ENCODE results near the gene NPHP1. TPM values are rescaled to one million over a fixed set of nuclear protein-coding genes. Genes with fewer than 3 reads are reported as not detected.
"Not testable (repeated sequence)": the region's sequence is repeated elsewhere in the genome, so short reads cannot be mapped to it uniquely, and the experiment has no call there.

Gene NPHP1
- total RNA-seq, 1 experiment from 2014 or later = 3.1 TPM

DNA sequence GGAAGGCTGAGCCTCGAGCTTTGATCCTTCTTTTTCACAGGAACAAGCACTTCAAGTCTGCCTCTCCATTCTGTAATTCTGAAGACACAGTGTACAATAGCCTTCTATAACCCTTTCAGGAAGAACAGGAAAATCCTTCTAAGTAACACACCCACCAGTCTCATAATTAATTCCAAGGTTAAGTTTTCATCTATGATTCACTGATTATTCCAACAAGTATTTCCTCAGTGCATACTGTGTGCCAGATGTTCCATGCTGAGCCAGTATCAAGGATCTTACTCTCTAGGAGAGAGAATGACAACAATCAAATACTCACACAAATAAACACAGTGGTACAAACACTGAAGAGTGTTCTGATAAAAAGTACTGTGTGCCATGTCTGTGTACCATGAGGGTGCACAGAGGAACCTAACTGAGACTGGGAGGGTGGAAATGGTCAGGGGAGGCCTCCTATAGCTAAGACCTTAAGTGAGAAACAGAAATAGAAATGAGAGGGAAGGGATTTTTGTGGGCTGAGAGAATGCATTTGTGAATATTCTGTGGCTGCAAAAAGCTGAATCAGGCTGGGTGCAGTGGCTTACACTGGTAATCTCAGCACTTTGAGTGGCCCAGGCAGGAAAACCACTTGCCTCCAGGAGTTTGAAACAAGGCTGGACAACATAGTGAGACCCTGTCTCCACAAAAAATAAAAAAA is 14.8 kb upstream of the NPHP1 start:
- intact Hi-C loops (cut with micrococcal nuclease; ENCODE audit: unreplicated experiment) = no loop called here
- H3K27me3 ChIP-seq (replicated peaks; ENCODE audit: control insufficient read depth, insufficient read depth, low read length) = no peaks in the 10 kb centered on the region
- no peaks in the 10 kb centered on the region; the same call in 1 of the 2 replicates for H3K9me3 ChIP-seq
- H3K36me3 ChIP-seq (ENCODE audit: control insufficient read depth, insufficient read depth, low read length) = no peaks in the 10 kb centered on the region
- CTCF ChIA-PET = no interaction called here
- Mint-ChIP-seq H3K4me3 (ENCODE audit: unreplicated experiment) (no peak overlapping the region), H3K9me3 (ENCODE audit: unreplicated experiment) (peaks cover 11% of the 10 kb centered on the region), H3K27ac (ENCODE audit: unreplicated experiment) (no peak overlapping the region), H3K36me3 (ENCODE audit: insufficient read depth, unreplicated experiment) (no peaks in the 10 kb centered on the region), H3K4me1 (ENCODE audit: low read depth, unreplicated experiment) (no peaks in the 10 kb centered on the region), H3K27me3 (ENCODE audit: insufficient read depth, unreplicated experiment) (peaks cover 5% of the 10 kb centered on the region)
- no peak overlapping the region for H3K4me3 ChIP-seq (ENCODE audit: low read depth, low read length)
- POLR2A ChIA-PET = no interaction called here
- BruUV-seq (replicated peaks) = no TSS peak
- TF ChIP-seq, protein P1, sequence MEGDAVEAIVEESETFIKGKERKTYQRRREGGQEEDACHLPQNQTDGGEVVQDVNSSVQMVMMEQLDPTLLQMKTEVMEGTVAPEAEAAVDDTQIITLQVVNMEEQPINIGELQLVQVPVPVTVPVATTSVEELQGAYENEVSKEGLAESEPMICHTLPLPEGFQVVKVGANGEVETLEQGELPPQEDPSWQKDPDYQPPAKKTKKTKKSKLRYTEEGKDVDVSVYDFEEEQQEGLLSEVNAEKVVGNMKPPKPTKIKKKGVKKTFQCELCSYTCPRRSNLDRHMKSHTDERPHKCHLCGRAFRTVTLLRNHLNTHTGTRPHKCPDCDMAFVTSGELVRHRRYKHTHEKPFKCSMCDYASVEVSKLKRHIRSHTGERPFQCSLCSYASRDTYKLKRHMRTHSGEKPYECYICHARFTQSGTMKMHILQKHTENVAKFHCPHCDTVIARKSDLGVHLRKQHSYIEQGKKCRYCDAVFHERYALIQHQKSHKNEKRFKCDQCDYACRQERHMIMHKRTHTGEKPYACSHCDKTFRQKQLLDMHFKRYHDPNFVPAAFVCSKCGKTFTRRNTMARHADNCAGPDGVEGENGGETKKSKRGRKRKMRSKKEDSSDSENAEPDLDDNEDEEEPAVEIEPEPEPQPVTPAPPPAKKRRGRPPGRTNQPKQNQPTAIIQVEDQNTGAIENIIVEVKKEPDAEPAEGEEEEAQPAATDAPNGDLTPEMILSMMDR (IDR thresholded peaks at IDR 0.05; ENCODE audit: insufficient read depth in 1 of 2, low read depth in 1 of 2, low read length in 1 of 2, severe bottlenecking in 1 of 2, unreplicated experiment in 1 of 2) = no peak
- no peaks in the 10 kb centered on the region for H3K4me1 ChIP-seq
- DNase-seq = no peak

DNA sequence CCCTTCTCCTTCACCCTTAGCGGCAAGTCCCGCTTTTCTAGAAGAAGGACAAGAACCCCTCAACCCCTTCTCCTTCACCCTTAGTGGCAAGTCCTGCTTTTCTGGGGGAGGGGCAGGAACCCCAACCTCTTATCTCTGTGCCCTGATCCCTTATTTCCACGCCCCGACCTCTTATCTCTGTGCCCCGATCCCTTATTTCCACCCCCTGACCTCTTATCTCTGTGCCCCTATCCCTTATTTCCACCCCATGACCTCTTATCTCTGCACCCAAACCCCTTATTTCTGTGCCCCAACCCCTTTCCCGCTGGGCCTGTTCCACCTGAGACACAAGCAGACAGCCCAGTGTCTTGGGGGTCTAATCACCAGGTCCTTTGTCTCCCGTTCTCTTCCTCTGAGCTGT is 14.1 kb upstream of the NPHP1 start:
- CTCF ChIA-PET; H3K27me3 Mint-ChIP-seq (ENCODE audit: insufficient read depth, unreplicated experiment); BruUV-seq (replicated peaks); H3K27ac Mint-ChIP-seq (ENCODE audit: unreplicated experiment); H3K27me3 ChIP-seq (replicated peaks; ENCODE audit: control insufficient read depth, insufficient read depth, low read length); H3K4me3 ChIP-seq (ENCODE audit: low read depth, low read length); H3K4me1 Mint-ChIP-seq (ENCODE audit: low read depth, unreplicated experiment); H3K36me3 ChIP-seq (ENCODE audit: control insufficient read depth, insufficient read depth, low read length); intact Hi-C loops (cut with micrococcal nuclease; ENCODE audit: unreplicated experiment); H3K9me3 ChIP-seq; H3K4me1 ChIP-seq; H3K36me3 Mint-ChIP-seq (ENCODE audit: insufficient read depth, unreplicated experiment); POLR2A ChIA-PET; H3K4me3 Mint-ChIP-seq (ENCODE audit: unreplicated experiment); DNase-seq: not testable (repeated sequence)
- H3K9me3 Mint-ChIP-seq (ENCODE audit: unreplicated experiment) = peaks cover 11% of the 10 kb centered on the region

DNA sequence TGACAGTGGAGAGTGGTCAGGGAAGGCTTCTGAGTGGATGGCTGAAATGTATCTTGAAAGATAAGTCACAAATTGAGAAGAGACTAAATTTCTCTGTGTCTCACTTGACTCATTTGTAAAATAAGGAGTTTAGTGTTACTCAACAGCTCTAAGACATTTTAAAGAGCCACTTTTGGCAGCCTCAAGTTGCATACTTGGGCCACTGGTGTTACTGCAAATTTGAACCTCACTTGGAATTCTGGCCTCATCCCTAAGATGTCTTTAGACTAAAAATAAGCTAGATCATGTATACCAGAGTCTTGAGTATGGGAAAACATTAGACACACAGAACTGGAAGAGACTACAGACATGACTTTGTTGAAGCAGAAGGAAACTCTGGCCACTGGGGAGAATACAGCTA is 12.0 kb upstream of the NPHP1 start:
- no peak for DNase-seq
- H3K4me3 ChIP-seq (ENCODE audit: low read depth, low read length) = no peak overlapping the region
- CTCF ChIA-PET = no interaction called here
- BruUV-seq (replicated peaks) = no TSS peak
- H3K27ac Mint-ChIP-seq (ENCODE audit: unreplicated experiment) = no peak overlapping the region
- intact Hi-C loops (cut with micrococcal nuclease; ENCODE audit: unreplicated experiment) = no loop called here
- H3K4me3 Mint-ChIP-seq (ENCODE audit: unreplicated experiment) = no peak overlapping the region
- POLR2A ChIA-PET = no interaction called here
- peaks cover 2% of the 10 kb centered on the region for H3K27me3 Mint-ChIP-seq (ENCODE audit: insufficient read depth, unreplicated experiment)
- H3K36me3 ChIP-seq (ENCODE audit: control insufficient read depth, insufficient read depth, low read length) = no peaks in the 10 kb centered on the region
- H3K4me1 ChIP-seq = no peaks in the 10 kb centered on the region
- TF ChIP-seq, protein P1 (IDR thresholded peaks at IDR 0.05; ENCODE audit: insufficient read depth in 1 of 2, low read depth in 1 of 2, low read length in 1 of 2, severe bottlenecking in 1 of 2, unreplicated experiment in 1 of 2) = no peak
- H3K9me3 ChIP-seq = peaks cover 9% of the 10 kb centered on the region
- H3K9me3 Mint-ChIP-seq (ENCODE audit: unreplicated experiment) = peaks cover 11% of the 10 kb centered on the region
- H3K4me1 Mint-ChIP-seq (ENCODE audit: low read depth, unreplicated experiment) = no peaks in the 10 kb centered on the region
- H3K27me3 ChIP-seq (replicated peaks; ENCODE audit: control insufficient read depth, insufficient read depth, low read length) = no peaks in the 10 kb centered on the region
- H3K36me3 Mint-ChIP-seq (ENCODE audit: insufficient read depth, unreplicated experiment) = no peaks in the 10 kb centered on the region
